LNCaP clone FGC (cell line): Measurements from ENCODE around the gene NKIRAS2.
"Not testable (repeated sequence)": the region's sequence is repeated elsewhere in the genome, so short reads cannot be mapped to it uniquely, and the experiment has no call there.

Experiments
- DNase-seq: peaks from one replicate; pipeline ENCODE4 v3.0.0-alpha.2; 2011; ENCODE audit warnings: low read depth
- H3K4me3 ChIP-seq: 2 replicates; pipeline ENCODE4 v1.5.1; 2011; ENCODE audit warnings: mild to moderate bottlenecking, low read depth, low read length, control low read depth
- TF ChIP-seq, protein P1 (sequence below): IDR thresholded peaks from 2 replicates; pipeline ENCODE4 v1.5.1; 2012; ENCODE audit warnings: mild to moderate bottlenecking; ENCODE audit not compliant: control insufficient read depth, insufficient read depth; ENCODE audit errors: extremely low read depth

The NKIRAS2 gene

DNA sequence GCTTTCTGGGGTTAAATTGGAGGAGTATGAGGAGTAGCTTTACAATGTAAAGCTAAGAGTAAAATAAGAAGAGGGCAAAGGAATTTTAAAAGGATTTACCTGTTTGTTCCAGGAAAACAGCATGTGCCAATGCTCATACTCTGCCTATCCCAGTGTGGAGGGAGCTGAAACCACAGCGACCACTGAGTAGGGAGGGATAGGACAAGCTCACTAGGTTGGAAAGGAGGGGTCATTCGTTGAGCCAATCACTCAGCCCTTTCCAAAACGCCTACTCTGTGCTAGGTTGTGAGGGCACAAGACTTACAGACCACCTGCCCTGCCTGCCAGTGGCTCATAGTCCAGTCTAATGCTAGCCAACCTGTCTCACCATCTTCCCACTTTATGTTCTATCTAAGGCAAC is 1.6 kb upstream of the NKIRAS2 start:
- H3K4me3 ChIP-seq, result peak overlapping the region; percentile 97
- DNase-seq, result no peak
- TF ChIP-seq, protein P1, sequence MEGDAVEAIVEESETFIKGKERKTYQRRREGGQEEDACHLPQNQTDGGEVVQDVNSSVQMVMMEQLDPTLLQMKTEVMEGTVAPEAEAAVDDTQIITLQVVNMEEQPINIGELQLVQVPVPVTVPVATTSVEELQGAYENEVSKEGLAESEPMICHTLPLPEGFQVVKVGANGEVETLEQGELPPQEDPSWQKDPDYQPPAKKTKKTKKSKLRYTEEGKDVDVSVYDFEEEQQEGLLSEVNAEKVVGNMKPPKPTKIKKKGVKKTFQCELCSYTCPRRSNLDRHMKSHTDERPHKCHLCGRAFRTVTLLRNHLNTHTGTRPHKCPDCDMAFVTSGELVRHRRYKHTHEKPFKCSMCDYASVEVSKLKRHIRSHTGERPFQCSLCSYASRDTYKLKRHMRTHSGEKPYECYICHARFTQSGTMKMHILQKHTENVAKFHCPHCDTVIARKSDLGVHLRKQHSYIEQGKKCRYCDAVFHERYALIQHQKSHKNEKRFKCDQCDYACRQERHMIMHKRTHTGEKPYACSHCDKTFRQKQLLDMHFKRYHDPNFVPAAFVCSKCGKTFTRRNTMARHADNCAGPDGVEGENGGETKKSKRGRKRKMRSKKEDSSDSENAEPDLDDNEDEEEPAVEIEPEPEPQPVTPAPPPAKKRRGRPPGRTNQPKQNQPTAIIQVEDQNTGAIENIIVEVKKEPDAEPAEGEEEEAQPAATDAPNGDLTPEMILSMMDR, result no peak

DNA sequence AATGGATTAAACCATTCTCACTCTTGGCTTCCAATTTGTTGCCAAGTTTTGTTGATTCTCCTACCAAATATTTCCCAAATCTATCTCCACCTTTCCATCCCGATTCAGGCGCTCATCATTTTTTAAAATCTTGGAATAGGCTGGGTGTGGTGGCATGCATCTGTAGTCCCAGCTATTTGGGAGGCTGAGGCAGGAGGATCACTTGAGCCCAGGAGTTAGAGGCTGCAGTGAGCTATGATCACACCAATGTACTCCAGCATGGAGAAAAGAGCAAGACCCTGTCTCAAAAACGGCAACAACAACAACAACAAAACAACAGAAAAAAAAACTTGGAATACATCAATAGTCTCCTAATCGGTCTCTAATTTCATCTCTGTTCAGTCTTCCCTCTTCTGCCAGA is 902 bp upstream of the NKIRAS2 start:
- TF ChIP-seq, protein P1, result no peak
- no peak overlapping the region for H3K4me3 ChIP-seq
- DNase-seq, result no peak

DNA sequence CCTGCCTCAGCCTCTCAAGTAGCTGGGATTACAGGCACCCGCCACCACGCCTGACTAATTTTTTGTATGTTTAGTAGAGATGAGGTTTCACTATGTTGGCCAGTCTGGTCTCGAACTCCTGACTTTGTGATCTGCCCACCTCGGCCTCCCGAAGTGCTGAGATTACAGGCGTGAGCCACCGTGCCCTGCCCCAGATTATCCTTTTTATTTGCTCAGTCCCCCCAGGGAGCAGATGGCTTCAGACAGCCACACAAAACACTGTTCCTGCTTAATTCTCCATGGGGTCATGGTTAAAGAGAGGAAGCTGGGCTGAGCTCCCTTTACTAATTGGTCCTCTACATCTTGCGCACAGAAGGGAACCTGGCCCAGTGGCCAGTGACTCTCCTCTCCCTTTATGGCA is 955 bp downstream of the NKIRAS2 start:
- H3K4me3 ChIP-seq, result peak overlapping the region; percentile 100

DNA sequence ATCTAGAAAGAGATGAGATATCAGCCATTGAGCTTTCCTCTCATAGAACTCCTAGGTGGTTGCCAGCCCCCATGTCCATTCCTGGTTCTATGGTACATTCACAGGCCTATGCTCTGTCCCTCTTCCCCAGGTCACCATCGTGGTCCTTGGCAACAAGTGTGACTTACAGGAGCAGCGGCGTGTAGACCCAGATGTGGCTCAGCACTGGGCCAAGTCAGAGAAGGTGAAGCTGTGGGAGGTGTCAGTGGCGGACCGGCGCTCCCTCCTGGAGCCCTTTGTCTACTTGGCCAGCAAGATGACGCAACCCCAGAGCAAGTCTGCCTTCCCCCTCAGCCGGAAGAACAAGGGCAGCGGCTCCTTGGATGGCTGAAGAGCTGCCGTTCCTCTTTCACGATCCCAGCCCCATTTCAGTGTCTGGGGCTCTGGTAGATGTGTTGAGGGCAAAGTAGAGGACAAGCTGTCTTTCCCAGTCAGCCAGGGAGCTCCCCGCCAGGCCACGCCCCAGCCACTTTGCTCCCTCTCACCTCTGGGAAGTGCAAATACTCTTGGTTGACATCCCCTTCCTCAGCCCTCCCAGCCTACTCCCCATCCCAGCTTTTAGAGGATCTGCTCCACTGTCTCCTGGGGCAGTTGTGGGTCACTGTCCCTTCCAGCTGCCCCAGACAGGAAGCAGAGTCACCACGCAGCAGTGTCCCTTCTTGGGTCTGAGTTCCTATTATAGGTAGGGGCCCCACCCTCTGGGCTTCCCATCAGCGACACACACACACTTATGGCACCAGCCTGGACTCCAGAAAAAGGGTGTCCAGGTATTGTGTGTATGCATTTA is 3.8 kb downstream of the NKIRAS2 start:
- no peak overlapping the region for H3K4me3 ChIP-seq
- TF ChIP-seq, protein P1, result no peak
- no peak for DNase-seq

More for the DNA sequence above, 955 bp downstream of the NKIRAS2 start:
- not testable (repeated sequence) for DNase-seq

DNA sequence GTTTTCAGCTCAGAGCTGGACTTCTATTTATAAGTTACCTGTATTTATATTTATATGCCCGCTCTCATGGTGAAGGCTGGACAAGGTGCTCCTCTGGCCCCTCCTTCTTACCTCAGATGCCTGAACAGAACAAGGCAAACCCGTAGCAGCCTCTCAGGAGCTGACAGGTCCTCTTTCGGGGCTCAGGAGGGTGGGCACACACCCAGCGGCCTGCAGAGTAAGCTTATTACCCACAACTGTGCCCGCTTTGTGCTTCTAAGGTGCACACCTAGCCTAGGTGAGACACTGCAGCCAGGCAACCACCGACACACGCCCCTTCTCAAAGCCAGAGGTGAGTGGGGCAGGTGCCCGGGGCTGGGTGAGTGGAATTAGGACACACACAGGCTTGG is 5.3 kb downstream of the NKIRAS2 start:
- DNase-seq, result no peak
- no peak overlapping the region for H3K4me3 ChIP-seq

DNA sequence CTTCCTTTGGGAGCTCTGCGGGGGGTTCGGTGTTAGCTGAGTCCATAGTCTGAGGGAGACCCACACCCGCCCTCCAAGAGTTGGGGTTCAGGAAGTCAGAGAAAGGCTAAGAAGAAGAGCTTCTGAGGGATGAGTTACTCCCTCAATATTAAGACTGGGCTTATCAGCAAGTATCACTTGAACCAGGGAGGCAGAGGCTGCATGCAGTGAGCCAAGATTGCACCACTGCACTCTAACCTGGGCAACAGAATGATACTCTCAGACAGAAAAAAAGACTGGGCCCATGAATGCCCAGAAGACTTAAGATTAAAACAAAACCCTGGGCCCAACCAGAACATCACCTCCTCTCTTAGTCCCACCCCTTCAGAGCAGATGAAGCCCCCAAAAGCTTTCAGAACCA is 6.0 kb downstream of the NKIRAS2 start:
- DNase-seq, result no peak
- TF ChIP-seq, protein P1, result no peak

More for the DNA sequence above, 5.3 kb downstream of the NKIRAS2 start:
- TF ChIP-seq, protein P1, result no peak

DNA sequence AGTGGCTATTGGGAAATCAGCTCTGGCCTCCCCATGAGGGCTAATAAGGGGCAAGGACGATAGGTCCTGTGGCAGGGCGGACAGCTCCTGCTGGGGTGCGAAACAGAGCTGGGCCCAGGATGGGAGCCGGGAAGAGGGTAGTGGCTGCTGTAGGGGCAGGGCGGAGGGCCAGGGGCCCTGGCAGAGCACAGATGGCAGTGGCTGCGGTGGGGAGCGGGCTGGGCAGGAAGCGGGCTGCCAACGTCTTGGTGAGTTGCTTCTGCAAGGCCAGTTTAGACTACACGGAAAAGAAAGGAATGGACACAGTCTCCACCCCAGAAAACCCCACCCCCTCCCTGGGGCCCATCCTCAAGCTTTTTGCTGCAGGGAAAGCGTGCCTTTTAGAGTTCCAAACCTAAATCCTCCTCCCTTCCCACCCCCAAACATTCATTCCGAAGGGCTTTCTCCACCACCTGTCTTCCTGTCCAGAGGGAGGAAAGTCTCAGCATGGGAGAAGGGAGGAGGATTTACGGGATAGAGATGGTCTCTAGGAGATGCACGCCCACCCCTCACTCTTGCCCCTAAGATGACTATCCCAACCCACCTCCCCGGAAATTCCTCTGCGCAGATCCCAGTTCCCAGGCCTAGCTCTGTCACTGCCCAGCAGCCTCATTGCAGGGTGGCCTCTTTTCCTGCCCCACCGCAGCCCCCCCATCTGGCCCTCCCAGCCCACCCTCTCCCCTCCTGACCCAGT is 7.1 kb downstream of the NKIRAS2 start:
- H3K4me3 ChIP-seq, result no peak overlapping the region
- TF ChIP-seq, protein P1, result no peak
- DNase-seq, result no peak

More for the DNA sequence above, 6.0 kb downstream of the NKIRAS2 start:
- no peak overlapping the region for H3K4me3 ChIP-seq
